ENCODE measurements around the gene RNASEH2A. TPM values are rescaled to one million over a fixed set of nuclear protein-coding genes. Genes with fewer than 3 reads are reported as not detected.
"Not testable (repeated sequence)": the region's sequence is repeated elsewhere in the genome, so short reads cannot be mapped to it uniquely, and the experiment has no call there.

RNASEH2A gene
- polyA plus RNA-seq, 1 of the 3 experiments (the other 2 are of a cell fraction), result 48.1 TPM

- H3K36me3 ChIP-seq (replicated peaks in 1 of 2; ENCODE audit: control insufficient read depth in 1 of 2, insufficient read depth in 2 of 2, low read length in 1 of 2); H3K27ac ChIP-seq (ENCODE audit: low read depth in 2 of 2, low read length in 1 of 2); H3K9ac ChIP-seq; H3F3A ChIP-seq (replicated peaks; ENCODE audit: insufficient read depth); H3K9me3 ChIP-seq; H3K9me2 ChIP-seq; DNase-seq; H4K20me1 ChIP-seq (ENCODE audit: insufficient read depth); H3K4me1 ChIP-seq (ENCODE audit: control insufficient read depth in 1 of 2, insufficient read depth in 2 of 2, low read depth in 1 of 2, low read length in 1 of 2); H3K4me2 ChIP-seq; H3K27me3 ChIP-seq (ENCODE audit: insufficient read depth); H2AFZ ChIP-seq (ENCODE audit: low read depth); H3K4me3 ChIP-seq (ENCODE audit: low read depth in 2 of 2, low read length in 1 of 2); H3K79me2 ChIP-seq (ENCODE audit: insufficient read depth): not testable (repeated sequence)
- 94% methylated on average over 9 of the region's 11 CpGs for WGBS (ENCODE audit: low lambda C conversion rate)
- POLR2A ChIA-PET, result interaction anchor here (0.9 kb wide), 1 partner anchor 11 kb away, joined by 6 read pairs; the partner anchor contains the start of gene RNASEH2A
- CTCF ChIA-PET, result interaction anchor here (1.0 kb wide), 2 partner anchors 21 to 30 kb away, joined by 4 to 5 read pairs; no protein-coding TSS in a partner anchor
Observed at GRCh38 chr19:12817810-12818209, 11.4 kb downstream of the RNASEH2A start.

GRCh38 chr19:12821761-12822160 is 15.4 kb downstream of the RNASEH2A start:
- DNase-seq, result no peak
- Histone ChIP-seq H3K9me2 (no peaks in the 10 kb centered on the region), H2AFZ (ENCODE audit: low read depth) (no peak overlapping the region), H3K27ac (ENCODE audit: low read depth in 2 of 2, low read length in 1 of 2) (no peak overlapping the region), H3K4me3 (ENCODE audit: low read depth in 2 of 2, low read length in 1 of 2) (no peak overlapping the region), H3K27me3 (ENCODE audit: insufficient read depth) (no peaks in the 10 kb centered on the region), H3F3A (replicated peaks; ENCODE audit: insufficient read depth) (no peaks in the 10 kb centered on the region), H3K9me3 (no peaks in the 10 kb centered on the region), H4K20me1 (ENCODE audit: insufficient read depth) (no peaks in the 10 kb centered on the region), H3K4me1 (ENCODE audit: control insufficient read depth in 1 of 2, insufficient read depth in 2 of 2, low read depth in 1 of 2, low read length in 1 of 2) (no peaks in the 10 kb centered on the region; a peak in 1 of 4 replicates), H3K36me3 (replicated peaks in 1 of 2; ENCODE audit: control insufficient read depth in 1 of 2, insufficient read depth in 2 of 2, low read length in 1 of 2) (no peaks in the 10 kb centered on the region), H3K4me2 (no peak overlapping the region), H3K9ac (no peak overlapping the region), H3K79me2 (ENCODE audit: insufficient read depth) (no peaks in the 10 kb centered on the region)
- ChIA-PET CTCF (interaction anchor here (0.9 to 2.9 kb wide), 3 partner anchors 13 to 44 kb away, joined by 3 to 16 read pairs (median 4); no protein-coding TSS in a partner anchor), POLR2A (no interaction called here)
- 92% methylated on average over 2 of the region's 2 CpGs for WGBS (ENCODE audit: low lambda C conversion rate)
- TF ChIP-seq IRF3 (IDR thresholded peaks at IDR 0.05; ENCODE audit: low read depth, low read length) (no peak), GATA2 (CRISPR knock-in tag; IDR thresholded peaks at IDR 0.05) (no peak), MEF2A (IDR thresholded peaks at IDR 0.05; ENCODE audit: borderline replicate concordance, low read depth) (no peak), NFIC (IDR thresholded peaks at IDR 0.05; ENCODE audit: borderline replicate concordance) (no peak), TCF12 (IDR thresholded peaks at IDR 0.05) (no peak), MAX (IDR thresholded peaks at IDR 0.05; ENCODE audit: low read depth) (no peak), POLR2AphosphoS5 (IDR thresholded peaks at IDR 0.05; ENCODE audit: low read depth, low read length) (no peak), FOSL2 (IDR thresholded peaks at IDR 0.05; ENCODE audit: borderline replicate concordance, low read depth) (no peak), RCOR1 (IDR thresholded peaks at IDR 0.05; ENCODE audit: low read length) (no peak)
- TF ChIP-seq, protein P1, sequence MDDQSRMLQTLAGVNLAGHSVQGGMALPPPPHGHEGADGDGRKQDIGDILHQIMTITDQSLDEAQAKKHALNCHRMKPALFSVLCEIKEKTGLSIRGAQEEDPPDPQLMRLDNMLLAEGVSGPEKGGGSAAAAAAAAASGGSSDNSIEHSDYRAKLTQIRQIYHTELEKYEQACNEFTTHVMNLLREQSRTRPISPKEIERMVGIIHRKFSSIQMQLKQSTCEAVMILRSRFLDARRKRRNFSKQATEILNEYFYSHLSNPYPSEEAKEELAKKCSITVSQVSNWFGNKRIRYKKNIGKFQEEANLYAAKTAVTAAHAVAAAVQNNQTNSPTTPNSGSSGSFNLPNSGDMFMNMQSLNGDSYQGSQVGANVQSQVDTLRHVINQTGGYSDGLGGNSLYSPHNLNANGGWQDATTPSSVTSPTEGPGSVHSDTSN (IDR thresholded peaks at IDR 0.05), result no peak
- TF ChIP-seq, protein P2, sequence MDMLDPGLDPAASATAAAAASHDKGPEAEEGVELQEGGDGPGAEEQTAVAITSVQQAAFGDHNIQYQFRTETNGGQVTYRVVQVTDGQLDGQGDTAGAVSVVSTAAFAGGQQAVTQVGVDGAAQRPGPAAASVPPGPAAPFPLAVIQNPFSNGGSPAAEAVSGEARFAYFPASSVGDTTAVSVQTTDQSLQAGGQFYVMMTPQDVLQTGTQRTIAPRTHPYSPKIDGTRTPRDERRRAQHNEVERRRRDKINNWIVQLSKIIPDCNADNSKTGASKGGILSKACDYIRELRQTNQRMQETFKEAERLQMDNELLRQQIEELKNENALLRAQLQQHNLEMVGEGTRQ (IDR thresholded peaks at IDR 0.05; ENCODE audit: borderline replicate concordance, low read depth, low read length), result no peak
- TF ChIP-seq, protein P3, sequence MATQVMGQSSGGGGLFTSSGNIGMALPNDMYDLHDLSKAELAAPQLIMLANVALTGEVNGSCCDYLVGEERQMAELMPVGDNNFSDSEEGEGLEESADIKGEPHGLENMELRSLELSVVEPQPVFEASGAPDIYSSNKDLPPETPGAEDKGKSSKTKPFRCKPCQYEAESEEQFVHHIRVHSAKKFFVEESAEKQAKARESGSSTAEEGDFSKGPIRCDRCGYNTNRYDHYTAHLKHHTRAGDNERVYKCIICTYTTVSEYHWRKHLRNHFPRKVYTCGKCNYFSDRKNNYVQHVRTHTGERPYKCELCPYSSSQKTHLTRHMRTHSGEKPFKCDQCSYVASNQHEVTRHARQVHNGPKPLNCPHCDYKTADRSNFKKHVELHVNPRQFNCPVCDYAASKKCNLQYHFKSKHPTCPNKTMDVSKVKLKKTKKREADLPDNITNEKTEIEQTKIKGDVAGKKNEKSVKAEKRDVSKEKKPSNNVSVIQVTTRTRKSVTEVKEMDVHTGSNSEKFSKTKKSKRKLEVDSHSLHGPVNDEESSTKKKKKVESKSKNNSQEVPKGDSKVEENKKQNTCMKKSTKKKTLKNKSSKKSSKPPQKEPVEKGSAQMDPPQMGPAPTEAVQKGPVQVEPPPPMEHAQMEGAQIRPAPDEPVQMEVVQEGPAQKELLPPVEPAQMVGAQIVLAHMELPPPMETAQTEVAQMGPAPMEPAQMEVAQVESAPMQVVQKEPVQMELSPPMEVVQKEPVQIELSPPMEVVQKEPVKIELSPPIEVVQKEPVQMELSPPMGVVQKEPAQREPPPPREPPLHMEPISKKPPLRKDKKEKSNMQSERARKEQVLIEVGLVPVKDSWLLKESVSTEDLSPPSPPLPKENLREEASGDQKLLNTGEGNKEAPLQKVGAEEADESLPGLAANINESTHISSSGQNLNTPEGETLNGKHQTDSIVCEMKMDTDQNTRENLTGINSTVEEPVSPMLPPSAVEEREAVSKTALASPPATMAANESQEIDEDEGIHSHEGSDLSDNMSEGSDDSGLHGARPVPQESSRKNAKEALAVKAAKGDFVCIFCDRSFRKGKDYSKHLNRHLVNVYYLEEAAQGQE (IDR thresholded peaks at IDR 0.05; ENCODE audit: low read depth, low read length), result no peak

All from SK-N-SH (cell line).